Measurements from ENCODE around the gene C1QTNF12.

The C1QTNF12 gene

DNA sequence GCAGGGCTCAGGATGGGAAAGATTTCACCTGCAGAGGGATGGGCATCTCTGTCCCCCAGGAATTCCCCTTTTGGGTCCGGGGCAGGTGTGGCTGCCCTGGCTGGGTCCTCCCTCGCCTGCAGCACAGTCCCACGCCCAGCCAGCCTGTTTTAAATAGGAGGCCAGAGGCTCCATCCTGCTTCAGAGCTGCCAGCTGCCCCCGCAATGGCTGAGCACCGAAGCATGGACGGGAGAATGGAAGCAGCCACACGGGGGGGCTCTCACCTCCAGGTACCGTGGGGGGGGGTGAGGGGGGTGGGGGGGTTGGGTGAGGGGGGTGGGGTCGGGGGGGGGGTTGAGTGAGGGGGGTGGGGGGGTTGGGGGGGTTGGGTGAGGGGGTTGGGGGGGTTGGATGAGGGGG, 37.3 kb upstream of the C1QTNF12 start:
- H3K36me3 ChIP-seq (ENCODE audit: insufficient read depth, low read length): no peaks in the 10 kb centered on the region
- H3K9ac ChIP-seq (ENCODE audit: insufficient read length): no peak overlapping the region
- H3K27ac ChIP-seq: no peak overlapping the region
- no peak for DNase-seq (ENCODE audit: low read depth, low spot score)
- H3K4me3 ChIP-seq: no peak overlapping the region
- H3K9me3 ChIP-seq (ENCODE audit: low read depth, low read length): no peaks in the 10 kb centered on the region
- TF ChIP-seq POLR2AphosphoS5 (IDR thresholded peaks at IDR 0.05; ENCODE audit: borderline replicate concordance, low read depth, low read length): no peak
- TF ChIP-seq FOXP2 (optimal IDR thresholded peaks at IDR 0.05; ENCODE audit: control extremely low read depth, extremely low read length, insufficient read depth): no peak
- TF ChIP-seq EZH2 (IDR thresholded peaks at IDR 0.05): no peak

DNA sequence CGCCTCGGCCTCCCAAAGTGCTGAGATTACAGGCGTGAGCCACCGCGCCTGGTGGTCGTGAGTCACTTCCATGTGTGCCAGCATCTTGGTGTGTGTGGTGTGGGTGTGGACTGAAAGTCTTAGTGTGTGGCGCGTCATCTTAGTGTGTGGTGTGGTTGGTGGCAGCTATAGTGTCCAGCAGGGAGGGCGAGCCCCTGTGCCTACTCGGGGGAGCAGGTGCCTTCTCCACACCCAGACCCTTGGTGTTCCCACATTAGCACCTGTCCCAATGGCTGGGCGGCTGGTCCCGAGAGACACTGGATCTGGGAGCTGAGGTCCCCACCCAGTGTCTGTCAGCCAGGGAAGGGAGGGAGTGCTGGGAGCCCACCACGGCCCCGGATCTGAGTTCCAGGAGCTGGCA, 36.5 kb upstream of the C1QTNF12 start:
- H3K9ac ChIP-seq (ENCODE audit: insufficient read length): no peak overlapping the region
- H3K27ac ChIP-seq: no peak overlapping the region
- no peak overlapping the region for H3K4me3 ChIP-seq
- H3K36me3 ChIP-seq (ENCODE audit: insufficient read depth, low read length): no peaks in the 10 kb centered on the region
- no peak for DNase-seq (ENCODE audit: low read depth, low spot score)
- TF ChIP-seq EZH2 (IDR thresholded peaks at IDR 0.05) (no peak), POLR2AphosphoS5 (IDR thresholded peaks at IDR 0.05; ENCODE audit: borderline replicate concordance, low read depth, low read length) (no peak), FOXP2 (optimal IDR thresholded peaks at IDR 0.05; ENCODE audit: control extremely low read depth, extremely low read length, insufficient read depth) (no peak)
- no peaks in the 10 kb centered on the region for H3K9me3 ChIP-seq (ENCODE audit: low read depth, low read length)

DNA sequence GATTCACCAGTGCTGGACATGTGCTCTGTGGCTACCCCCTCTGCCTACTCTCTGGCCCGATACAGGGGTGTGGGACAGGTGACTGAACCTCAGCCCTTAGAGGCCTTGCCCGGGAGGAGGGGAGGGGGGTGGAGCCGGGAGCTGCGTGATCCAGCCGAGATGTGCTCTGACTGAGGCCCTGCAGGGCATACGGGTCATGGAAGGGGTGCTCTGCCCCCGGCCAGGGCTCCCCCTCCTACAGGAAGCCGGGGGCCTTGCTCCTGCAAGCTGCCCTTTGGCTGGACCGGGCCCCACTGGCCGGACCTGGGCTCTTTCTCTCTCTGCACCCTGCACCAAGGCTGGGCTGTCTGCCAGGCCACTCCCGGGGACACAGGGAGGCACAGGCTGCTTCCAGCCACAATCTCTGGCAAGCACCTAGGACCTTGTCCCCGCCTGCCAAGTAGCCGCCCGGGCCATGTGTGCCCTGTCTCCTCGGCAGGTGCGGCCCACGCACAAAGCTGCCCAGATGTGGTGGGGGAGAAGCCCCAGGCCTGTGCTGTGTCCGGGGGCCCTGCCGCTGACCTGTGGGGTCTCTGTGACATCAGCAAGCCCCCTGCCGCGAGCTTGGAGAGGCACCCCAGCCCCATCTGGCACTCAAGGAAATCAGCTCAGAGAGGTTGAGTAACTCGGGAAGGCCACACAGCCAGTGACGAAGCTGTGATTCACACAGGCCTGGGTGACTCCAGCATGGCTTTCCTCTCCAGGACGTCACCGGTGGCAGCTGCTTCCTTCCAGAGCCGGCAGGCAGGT, 35.2 kb upstream of the C1QTNF12 start:
- Histone ChIP-seq H3K9ac (ENCODE audit: insufficient read length) (no peak overlapping the region), H3K4me3 (no peak overlapping the region), H3K27ac (no peak overlapping the region), H3K36me3 (ENCODE audit: insufficient read depth, low read length) (no peaks in the 10 kb centered on the region), H3K9me3 (ENCODE audit: low read depth, low read length) (no peaks in the 10 kb centered on the region)
- DNase-seq (ENCODE audit: low read depth, low spot score): no peak
- TF ChIP-seq FOXP2 (optimal IDR thresholded peaks at IDR 0.05; ENCODE audit: control extremely low read depth, extremely low read length, insufficient read depth): no peak
- no peak for TF ChIP-seq EZH2 (IDR thresholded peaks at IDR 0.05)
- no peak for TF ChIP-seq POLR2AphosphoS5 (IDR thresholded peaks at IDR 0.05; ENCODE audit: borderline replicate concordance, low read depth, low read length)

DNA sequence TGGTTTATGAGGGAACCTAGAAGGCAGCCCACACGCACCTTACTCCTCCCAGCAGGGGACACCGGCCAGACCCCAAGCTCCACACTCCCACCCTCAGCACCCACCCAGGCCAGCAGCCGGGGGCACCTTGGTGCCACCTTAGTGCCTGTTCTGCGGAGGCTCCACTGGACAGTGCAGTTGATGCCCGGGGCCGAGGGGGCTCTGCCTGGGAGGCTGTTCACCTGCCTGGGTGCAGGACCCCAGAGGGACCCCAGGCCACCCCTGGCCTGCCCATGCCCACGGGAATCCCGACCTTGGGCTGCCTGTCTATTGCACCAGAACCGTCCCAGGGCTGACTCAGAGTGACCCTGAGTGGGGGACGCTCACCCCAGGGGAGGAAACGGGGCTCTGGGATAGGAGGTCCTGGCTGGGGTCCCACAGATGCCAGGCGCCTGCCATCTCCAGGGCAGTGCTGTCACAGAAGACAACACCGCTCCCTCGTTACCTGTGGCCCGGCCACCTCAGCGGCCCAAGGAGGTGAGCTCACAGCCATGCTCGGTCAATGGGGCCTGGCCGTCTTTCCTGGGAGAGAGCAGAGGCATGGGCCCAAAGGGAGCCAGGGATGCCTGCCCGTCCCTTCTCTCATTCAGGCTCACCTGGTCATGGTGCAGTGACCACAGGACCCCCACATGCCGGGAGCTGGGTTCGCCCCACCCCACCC, 34.4 kb upstream of the C1QTNF12 start:
- no peak for DNase-seq (ENCODE audit: low read depth, low spot score)
- no peaks in the 10 kb centered on the region for H3K36me3 ChIP-seq (ENCODE audit: insufficient read depth, low read length)
- no peaks in the 10 kb centered on the region for H3K9me3 ChIP-seq (ENCODE audit: low read depth, low read length)
- TF ChIP-seq POLR2AphosphoS5 (IDR thresholded peaks at IDR 0.05; ENCODE audit: borderline replicate concordance, low read depth, low read length) (no peak), EZH2 (IDR thresholded peaks at IDR 0.05) (no peak), FOXP2 (optimal IDR thresholded peaks at IDR 0.05; ENCODE audit: control extremely low read depth, extremely low read length, insufficient read depth) (no peak)
- no peak overlapping the region for H3K27ac ChIP-seq
- H3K4me3 ChIP-seq: no peak overlapping the region
- no peak overlapping the region for H3K9ac ChIP-seq (ENCODE audit: insufficient read length)

DNA sequence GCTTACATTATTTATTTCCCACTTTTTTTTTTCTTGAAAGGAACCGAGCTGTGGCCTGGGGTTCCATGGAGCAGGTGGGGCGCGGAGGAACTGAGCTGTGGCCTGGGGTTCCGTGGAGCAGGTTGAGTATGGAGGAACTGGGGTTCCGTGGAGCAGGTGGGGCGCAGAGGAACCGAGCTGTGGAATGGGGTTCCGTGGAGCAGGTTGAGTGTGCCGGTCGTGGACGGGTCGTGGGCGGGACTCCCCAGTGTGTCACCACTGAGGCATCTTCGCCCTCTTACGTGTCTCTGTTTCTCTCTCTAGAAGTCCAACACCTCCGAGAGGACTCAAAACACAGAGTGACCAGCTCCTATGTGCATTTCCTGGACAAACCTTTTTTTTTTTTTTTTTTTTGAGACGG, 32.5 kb upstream of the C1QTNF12 start:
- H3K9me3 ChIP-seq (ENCODE audit: low read depth, low read length): no peaks in the 10 kb centered on the region
- DNase-seq (ENCODE audit: low read depth, low spot score): no peak
- no peaks in the 10 kb centered on the region for H3K36me3 ChIP-seq (ENCODE audit: insufficient read depth, low read length)
- no peak overlapping the region for H3K4me3 ChIP-seq
- no peak overlapping the region for H3K9ac ChIP-seq (ENCODE audit: insufficient read length)
- no peak for TF ChIP-seq FOXP2 (optimal IDR thresholded peaks at IDR 0.05; ENCODE audit: control extremely low read depth, extremely low read length, insufficient read depth)
- no peak for TF ChIP-seq POLR2AphosphoS5 (IDR thresholded peaks at IDR 0.05; ENCODE audit: borderline replicate concordance, low read depth, low read length)
- TF ChIP-seq EZH2 (IDR thresholded peaks at IDR 0.05): no peak
- H3K27ac ChIP-seq: no peak overlapping the region

DNA sequence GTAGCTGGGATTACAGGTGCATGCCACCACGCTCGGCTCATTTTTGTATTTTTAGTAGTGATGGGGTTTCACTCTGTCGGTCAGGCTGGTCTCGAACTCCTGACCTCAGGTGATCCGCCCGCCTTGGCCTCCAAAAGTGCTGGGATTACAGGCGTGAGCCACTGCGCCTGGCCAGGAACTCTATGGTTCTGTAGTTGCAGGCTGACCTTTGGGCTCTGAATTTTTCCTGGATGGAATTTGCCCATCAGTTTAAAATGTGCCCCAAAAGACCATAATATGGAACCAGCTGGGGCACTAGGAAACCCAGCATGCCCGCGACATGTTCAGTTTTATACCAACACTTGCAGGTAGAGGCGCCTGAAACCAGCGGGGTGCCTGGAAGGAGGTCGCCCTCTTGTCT, 32.1 kb upstream of the C1QTNF12 start:
- Histone ChIP-seq H3K4me3 (no peak overlapping the region), H3K9me3 (ENCODE audit: low read depth, low read length) (no peaks in the 10 kb centered on the region), H3K27ac (no peak overlapping the region), H3K36me3 (ENCODE audit: insufficient read depth, low read length) (no peaks in the 10 kb centered on the region), H3K9ac (ENCODE audit: insufficient read length) (no peak overlapping the region)
- DNase-seq (ENCODE audit: low read depth, low spot score): no peak
- no peak for TF ChIP-seq FOXP2 (optimal IDR thresholded peaks at IDR 0.05; ENCODE audit: control extremely low read depth, extremely low read length, insufficient read depth)
- TF ChIP-seq EZH2 (IDR thresholded peaks at IDR 0.05): no peak
- no peak for TF ChIP-seq POLR2AphosphoS5 (IDR thresholded peaks at IDR 0.05; ENCODE audit: borderline replicate concordance, low read depth, low read length)

DNA sequence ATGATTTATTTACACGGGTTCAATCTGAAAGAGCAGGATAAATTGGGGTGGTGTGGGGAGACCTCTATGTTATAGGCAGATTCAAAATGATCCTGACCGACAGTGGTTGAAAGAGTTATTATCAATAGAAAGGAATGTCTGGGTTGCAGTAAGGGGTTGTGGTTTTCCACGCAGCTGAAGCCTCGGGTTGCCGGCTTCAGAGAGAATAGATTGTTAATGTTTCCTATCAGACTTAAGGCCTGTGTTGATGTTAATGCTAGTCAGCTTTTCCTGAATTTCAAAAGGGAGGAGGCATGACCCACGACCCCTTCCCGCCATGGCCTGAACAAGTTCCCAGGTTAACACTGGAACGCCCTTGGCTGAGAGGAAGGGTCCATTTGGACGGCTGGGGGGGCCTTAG, 29.3 kb upstream of the C1QTNF12 start:
- TF ChIP-seq EZH2 (IDR thresholded peaks at IDR 0.05): no peak
- no peak for TF ChIP-seq FOXP2 (optimal IDR thresholded peaks at IDR 0.05; ENCODE audit: control extremely low read depth, extremely low read length, insufficient read depth)
- TF ChIP-seq POLR2AphosphoS5 (IDR thresholded peaks at IDR 0.05; ENCODE audit: borderline replicate concordance, low read depth, low read length): no peak
- DNase-seq (ENCODE audit: low read depth, low spot score): no peak
- no peaks in the 10 kb centered on the region for H3K9me3 ChIP-seq (ENCODE audit: low read depth, low read length)
- H3K27ac ChIP-seq: no peak overlapping the region
- no peak overlapping the region for H3K9ac ChIP-seq (ENCODE audit: insufficient read length)
- peaks cover 12% of the 10 kb centered on the region for H3K36me3 ChIP-seq (ENCODE audit: insufficient read depth, low read length)
- H3K4me3 ChIP-seq: no peak overlapping the region

DNA sequence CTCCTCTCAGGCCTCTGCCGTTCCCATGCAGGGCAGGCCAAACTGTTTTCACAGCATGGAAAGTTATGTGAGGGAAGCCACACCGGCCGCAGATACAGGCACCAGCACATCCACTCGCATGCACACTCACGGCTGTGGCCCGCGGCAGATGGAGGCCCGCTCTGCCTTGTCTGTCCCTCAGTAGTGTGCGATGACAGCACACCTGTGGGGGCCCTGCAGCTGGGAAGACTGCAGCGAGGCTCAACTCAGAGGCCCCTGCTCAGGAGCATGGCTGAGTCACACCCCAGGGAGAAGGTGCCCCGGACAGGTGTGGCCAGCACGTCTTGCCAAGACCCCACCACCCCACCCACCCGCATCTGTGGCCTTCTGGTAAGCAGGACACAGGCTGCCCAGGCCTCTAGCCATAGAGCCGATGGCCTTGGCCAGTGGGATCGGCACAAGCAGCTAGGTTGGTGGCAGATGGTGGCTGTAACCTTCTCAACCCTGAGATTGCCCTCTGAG, 28.5 kb upstream of the C1QTNF12 start:
- DNase-seq (ENCODE audit: low read depth, low spot score): no peak
- H3K4me3 ChIP-seq: peak overlapping the region; percentile 92
- H3K27ac ChIP-seq: no peak overlapping the region
- no peaks in the 10 kb centered on the region for H3K9me3 ChIP-seq (ENCODE audit: low read depth, low read length)
- TF ChIP-seq EZH2 (IDR thresholded peaks at IDR 0.05) (no peak), POLR2AphosphoS5 (IDR thresholded peaks at IDR 0.05; ENCODE audit: borderline replicate concordance, low read depth, low read length) (no peak), FOXP2 (optimal IDR thresholded peaks at IDR 0.05; ENCODE audit: control extremely low read depth, extremely low read length, insufficient read depth) (no peak)
- no peak overlapping the region for H3K9ac ChIP-seq (ENCODE audit: insufficient read length)
- H3K36me3 ChIP-seq (ENCODE audit: insufficient read depth, low read length): peaks cover 13% of the 10 kb centered on the region
